Activated B cell treated with CpG ODN at 0.5 μM for 24 hours (primary cell): Measurements from ENCODE around the gene XAB2. TPM values are rescaled to one million over a fixed set of nuclear protein-coding genes. Genes with fewer than 3 reads are reported as not detected.

ENCODE experiments used
- ATAC-seq: fragments of 200-7000 bp; cut with Tn5 transposase; one replicate; pipeline ENCODE4 v1.10.0; 2021; ENCODE audit warnings: low read depth, mild to moderate bottlenecking, moderate library complexity
- CTCF ChIA-PET: fragments of 350-600 bp; sonication (Branson Sonifier 250); formaldehyde crosslinking; loops from one replicate; lab custom pipeline; 2021; ENCODE audit warnings: antibody characterized with exemption; lab: Charles Lee
- POLR2A ChIA-PET: fragments of 350-600 bp; sonication (Branson Sonifier 250); formaldehyde crosslinking; loops from one replicate; lab custom pipeline; 2021; ENCODE audit warnings: antibody characterized with exemption; lab: Charles Lee
- DNase-seq: peaks from one replicate; pipeline ENCODE4 v3.0.0; 2022
- H3K27ac Mint-ChIP-seq: one replicate; pipeline ENCODE4 v1.8.0; 2020; ENCODE audit warnings: mixed read lengths
- H3K27me3 Mint-ChIP-seq: one replicate; pipeline ENCODE4 v1.8.0; 2021; ENCODE audit warnings: mixed read lengths
- H3K36me3 Mint-ChIP-seq: one replicate; pipeline ENCODE4 v1.8.0; 2021; ENCODE audit warnings: low read depth, mixed read lengths
- H3K4me1 Mint-ChIP-seq: one replicate; pipeline ENCODE4 v1.8.0; 2021; ENCODE audit warnings: mixed read lengths
- H3K4me3 Mint-ChIP-seq: one replicate; pipeline ENCODE4 v1.8.0; 2020; ENCODE audit warnings: mild to moderate bottlenecking, mixed read lengths
- H3K9me3 Mint-ChIP-seq: one replicate; pipeline ENCODE4 v1.8.0; 2020; ENCODE audit warnings: mixed read lengths
- intact Hi-C: fragments of 100-400 bp; cut with micrococcal nuclease; formaldehyde crosslinking; loops from one replicate; pipeline ENCODE4 v1.15.1; 2024
- total RNA-seq: library from RNA; stranded (reverse); gene quantifications from 2 replicates; pipeline ENCODE4 v1.2.3, GENCODE V29; 2022
- TF ChIP-seq, protein P1 (sequence below): fragments of 200-600 bp; IDR thresholded peaks from one replicate; pipeline ENCODE4 v1.8.0; 2022; ENCODE audit warnings: antibody characterized with exemption, mild to moderate bottlenecking

XAB2 gene
- total RNA-seq, 1 donor from 2014 or later, result 51.8 TPM

GRCh38 chr19:7661744-7662538 lies 32.6 kb upstream of the XAB2 start:
- no peaks in the 10 kb centered on the region for H3K9me3 Mint-ChIP-seq
- H3K4me1 Mint-ChIP-seq, result peaks cover 18% of the 10 kb centered on the region
- POLR2A ChIA-PET, result interaction anchor here (0.6 to 0.7 kb wide), 3 partner anchors 9 to 186 kb away, joined by 3 to 9 read pairs (median 3); no protein-coding TSS in a partner anchor
- no peak overlapping the region for H3K4me3 Mint-ChIP-seq
- H3K36me3 Mint-ChIP-seq, result no peaks in the 10 kb centered on the region
- DNase-seq (no peak), ATAC-seq (no peak)
- TF ChIP-seq, protein P1, sequence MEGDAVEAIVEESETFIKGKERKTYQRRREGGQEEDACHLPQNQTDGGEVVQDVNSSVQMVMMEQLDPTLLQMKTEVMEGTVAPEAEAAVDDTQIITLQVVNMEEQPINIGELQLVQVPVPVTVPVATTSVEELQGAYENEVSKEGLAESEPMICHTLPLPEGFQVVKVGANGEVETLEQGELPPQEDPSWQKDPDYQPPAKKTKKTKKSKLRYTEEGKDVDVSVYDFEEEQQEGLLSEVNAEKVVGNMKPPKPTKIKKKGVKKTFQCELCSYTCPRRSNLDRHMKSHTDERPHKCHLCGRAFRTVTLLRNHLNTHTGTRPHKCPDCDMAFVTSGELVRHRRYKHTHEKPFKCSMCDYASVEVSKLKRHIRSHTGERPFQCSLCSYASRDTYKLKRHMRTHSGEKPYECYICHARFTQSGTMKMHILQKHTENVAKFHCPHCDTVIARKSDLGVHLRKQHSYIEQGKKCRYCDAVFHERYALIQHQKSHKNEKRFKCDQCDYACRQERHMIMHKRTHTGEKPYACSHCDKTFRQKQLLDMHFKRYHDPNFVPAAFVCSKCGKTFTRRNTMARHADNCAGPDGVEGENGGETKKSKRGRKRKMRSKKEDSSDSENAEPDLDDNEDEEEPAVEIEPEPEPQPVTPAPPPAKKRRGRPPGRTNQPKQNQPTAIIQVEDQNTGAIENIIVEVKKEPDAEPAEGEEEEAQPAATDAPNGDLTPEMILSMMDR, result no peak
- intact Hi-C loops, result no loop called here
- no peak overlapping the region for H3K27ac Mint-ChIP-seq
- CTCF ChIA-PET, result interaction anchor here (1.2 to 2.0 kb wide), 3 partner anchors 10 to 138 kb away, joined by 3 to 6 read pairs (median 4); partner anchors contain the start of gene TRAPPC5
- H3K27me3 Mint-ChIP-seq, result peaks cover 12% of the 10 kb centered on the region

GRCh38 chr19:7658219-7658686 lies 28.9 kb upstream of the XAB2 start:
- TF ChIP-seq, protein P1, result no peak
- no peak for DNase-seq
- intact Hi-C loops, result loop anchor here (1.0 to 10.0 kb wide), 2 partner anchors 171 to 267 kb away; partner anchors contain the start of genes CTXN1 and SNAPC2
- ATAC-seq, result peak; percentile 98
- Mint-ChIP-seq H3K4me3 (peak overlapping the region; percentile 70), H3K36me3 (no peaks in the 10 kb centered on the region), H3K27ac (peak overlapping the region; percentile 82), H3K4me1 (peaks cover 18% of the 10 kb centered on the region), H3K9me3 (no peaks in the 10 kb centered on the region), H3K27me3 (peaks cover 5% of the 10 kb centered on the region)
- ChIA-PET CTCF (interaction anchor here (1.0 kb wide), 1 partner anchor 141 kb away, joined by 3 read pairs; no protein-coding TSS in a partner anchor), POLR2A (interaction anchor here (0.7 to 2.1 kb wide), 6 partner anchors 21 to 1752 kb away, joined by 3 to 7 read pairs (median 4); partner anchors contain the start of genes MAP2K7, SNAPC2 and STXBP2)

DNA sequence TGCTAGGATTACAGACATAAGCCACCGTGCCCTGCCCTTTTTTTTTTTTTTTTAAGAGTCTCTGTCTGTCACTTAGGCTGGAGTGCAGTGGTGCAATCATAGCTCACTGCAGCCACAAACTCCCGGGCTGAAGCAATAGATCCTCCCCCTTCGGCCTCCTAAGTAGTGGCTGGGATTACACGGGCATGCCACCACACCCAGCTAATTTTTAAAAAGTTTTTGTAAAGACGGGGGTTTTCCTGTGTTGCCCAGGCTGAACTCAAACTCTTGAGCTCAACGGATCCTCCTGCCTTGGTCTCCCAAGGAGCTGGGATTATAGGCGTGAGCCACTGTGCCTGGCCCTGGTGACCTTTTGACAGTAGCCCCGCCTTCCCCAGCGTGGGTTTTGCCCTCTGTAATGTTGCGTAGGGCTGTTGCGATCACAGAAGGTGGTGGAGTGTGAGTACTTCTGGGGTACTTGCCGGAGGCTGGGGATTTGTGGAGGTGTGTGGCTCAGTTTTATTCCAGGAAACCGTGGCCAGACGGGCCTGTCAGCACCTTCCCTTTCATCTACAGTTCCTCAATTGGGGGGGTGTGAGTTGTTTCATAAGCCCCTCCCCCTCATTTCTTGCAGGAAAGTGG lies 27.9 kb upstream of the XAB2 start:
- H3K9me3 Mint-ChIP-seq, result no peaks in the 10 kb centered on the region
- H3K36me3 Mint-ChIP-seq, result no peaks in the 10 kb centered on the region
- H3K27me3 Mint-ChIP-seq, result peaks cover 5% of the 10 kb centered on the region
- peaks cover 22% of the 10 kb centered on the region for H3K4me1 Mint-ChIP-seq
- no peak overlapping the region for H3K27ac Mint-ChIP-seq
- TF ChIP-seq, protein P1, result no peak
- intact Hi-C loops, result loop anchor here (10.0 kb wide), 1 partner anchor 268 kb away; the partner anchor contains the start of genes CTXN1 and SNAPC2
- no peak overlapping the region for H3K4me3 Mint-ChIP-seq
- POLR2A ChIA-PET, result interaction anchor here (0.6 to 2.1 kb wide), 7 partner anchors 18 to 263 kb away, joined by 3 to 8 read pairs (median 5); partner anchors contain the start of genes MAP2K7, SNAPC2, STXBP2 and TRAPPC5
- ATAC-seq (no peak), DNase-seq (no peak)
- CTCF ChIA-PET, result no interaction called here

DNA sequence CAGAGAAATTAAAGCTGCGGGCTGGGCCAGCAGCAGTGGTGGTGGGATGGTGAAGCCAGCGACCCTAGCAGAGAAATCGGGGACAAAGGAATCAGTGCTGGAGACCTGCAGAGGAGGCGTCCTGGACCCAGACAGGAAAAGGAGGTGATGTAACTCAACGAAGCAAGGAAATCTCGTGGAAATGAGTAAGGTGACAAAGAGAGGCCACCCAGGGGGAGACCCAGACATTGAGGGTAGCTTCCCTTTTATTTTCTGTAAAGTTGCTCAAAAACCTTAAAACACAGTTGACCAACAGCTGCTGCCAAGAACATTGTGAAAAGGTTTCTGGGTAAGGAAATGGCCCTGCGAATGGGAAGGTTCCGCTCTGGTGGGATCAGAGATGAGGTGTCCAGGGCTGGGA lies 26.2 kb upstream of the XAB2 start:
- H3K36me3 Mint-ChIP-seq, result no peaks in the 10 kb centered on the region
- H3K27ac Mint-ChIP-seq, result no peak overlapping the region
- no peaks in the 10 kb centered on the region for H3K27me3 Mint-ChIP-seq
- intact Hi-C loops, result loop anchor here (10.0 kb wide), 1 partner anchor 269 kb away; the partner anchor contains the start of genes CTXN1 and SNAPC2
- H3K9me3 Mint-ChIP-seq, result no peaks in the 10 kb centered on the region
- ChIA-PET CTCF (interaction anchor here (0.6 kb wide), 1 partner anchor 150 kb away, joined by 3 read pairs; no protein-coding TSS in a partner anchor), POLR2A (interaction anchor here (1.2 kb wide), 1 partner anchor 26 kb away, joined by 6 read pairs; the partner anchor contains the start of genes PET100 and XAB2)
- DNase-seq (no peak), ATAC-seq (no peak)
- TF ChIP-seq, protein P1, result no peak
- H3K4me1 Mint-ChIP-seq, result peaks cover 25% of the 10 kb centered on the region
- no peak overlapping the region for H3K4me3 Mint-ChIP-seq
